Stimulated activated CD8-positive, alpha-beta memory T cell treated with anti-CD3 and anti-CD28 coated beads, Interleukin-4, amount 100 ng/mL, for 48 hours (primary cell): ENCODE measurements around the gene ANKRD12.

Experiments
- DNase-seq: peaks from one replicate; pipeline ENCODE4 v3.0.0-alpha.2; 2020

Gene ANKRD12

GRCh38 chr18:9189491-9189890, 52.9 kb downstream of the ANKRD12 start:
- DNase-seq = no peak

GRCh38 chr18:9191658-9192256, 55.2 kb downstream of the ANKRD12 start:
- no peak for DNase-seq

GRCh38 chr18:9193031-9193430, 56.5 kb downstream of the ANKRD12 start:
- DNase-seq = no peak

GRCh38 chr18:9196568-9196967, 60.0 kb downstream of the ANKRD12 start:
- no peak for DNase-seq

- DNase-seq = no peak
Observed at GRCh38 chr18:9199681-9200080, 63.1 kb downstream of the ANKRD12 start.

- DNase-seq = no peak
Observed at GRCh38 chr18:9201224-9201623, 64.6 kb downstream of the ANKRD12 start.

GRCh38 chr18:9204659-9205058, 68.1 kb downstream of the ANKRD12 start:
- no peak for DNase-seq

GRCh38 chr18:9206421-9206820, 69.8 kb downstream of the ANKRD12 start:
- DNase-seq = no peak

GRCh38 chr18:9209279-9209678, 72.7 kb downstream of the ANKRD12 start:
- no peak for DNase-seq

- no peak for DNase-seq
Observed at GRCh38 chr18:9210966-9211365, 74.4 kb downstream of the ANKRD12 start.

GRCh38 chr18:9211955-9212354, 75.4 kb downstream of the ANKRD12 start:
- no peak for DNase-seq

- DNase-seq = no peak
Observed at GRCh38 chr18:9215221-9215933, 78.8 kb downstream of the ANKRD12 start.

GRCh38 chr18:9216459-9216858, 79.9 kb downstream of the ANKRD12 start:
- DNase-seq = no peak

- no peak for DNase-seq
Observed at GRCh38 chr18:9217743-9218451, 81.3 kb downstream of the ANKRD12 start.

GRCh38 chr18:9221040-9221439, 84.5 kb downstream of the ANKRD12 start:
- DNase-seq = no peak

- no peak for DNase-seq
Observed at GRCh38 chr18:9221661-9222060, 85.1 kb downstream of the ANKRD12 start.

GRCh38 chr18:9223356-9223755, 86.8 kb downstream of the ANKRD12 start:
- no peak for DNase-seq

- DNase-seq = no peak
Observed at GRCh38 chr18:9226463-9226862, 89.9 kb downstream of the ANKRD12 start.

GRCh38 chr18:9231852-9232486, 95.4 kb downstream of the ANKRD12 start:
- DNase-seq = no peak

- DNase-seq = no peak
Observed at GRCh38 chr18:9232977-9233376, 96.4 kb downstream of the ANKRD12 start.

- DNase-seq = no peak
Observed at GRCh38 chr18:9233771-9234440, 97.3 kb downstream of the ANKRD12 start.

GRCh38 chr18:9234528-9234927, 97.9 kb downstream of the ANKRD12 start:
- no peak for DNase-seq

GRCh38 chr18:9237981-9238380, 101.4 kb downstream of the ANKRD12 start:
- no peak for DNase-seq
